ENCODE data around the gene RERG. TPM values are rescaled to one million over a fixed set of nuclear protein-coding genes. Genes with fewer than 3 reads are reported as not detected.

Gene RERG
- total and polyA plus RNA-seq, 2 of the 4 experiments (the other 2 are of a cell fraction): not detected

- ATAC-seq (ENCODE audit: low read depth) (no peak), DNase-seq (peak; percentile 2)
- intact Hi-C loops (cut with micrococcal nuclease) (no loop called here), in situ Hi-C loops (cut with MboI; ENCODE audit: low sequenced_read_pairs) (no loop called here), dilution Hi-C loops (cut with HindIII; ENCODE audit: low sequenced_read_pairs, unreplicated experiment) (no loop called here)
- H3K9ac ChIP-seq (ENCODE audit: low read depth, low read length): no peak overlapping the region
- no peaks in the 10 kb centered on the region for H3K36me3 ChIP-seq (ENCODE audit: control insufficient read depth, insufficient read depth, low read length)
- no peak overlapping the region for H2AFZ ChIP-seq (replicated peaks; ENCODE audit: low read length, poor library complexity)
- no peak overlapping the region for H3K14ac ChIP-seq (replicated peaks; ENCODE audit: low read depth, low read length)
- no peak overlapping the region for H3K18ac ChIP-seq (ENCODE audit: low read depth, low read length)
- H2BK15ac ChIP-seq (ENCODE audit: low read depth, low read length): no peak overlapping the region
- H3K23ac ChIP-seq (ENCODE audit: low read depth, low read length): no peak overlapping the region
- no TSS peak for BruUV-seq (replicated peaks)
- no peak overlapping the region for H2BK120ac ChIP-seq (ENCODE audit: low read depth, low read length)
- no peak overlapping the region for H3K4me3 ChIP-seq (ENCODE audit: insufficient read depth, low read depth, low read length)
- H4K5ac ChIP-seq (ENCODE audit: low read depth, low read length): no peak overlapping the region
- H3K4me2 ChIP-seq (ENCODE audit: low read depth, low read length): no peak overlapping the region
- no peak overlapping the region for H2AK5ac ChIP-seq (ENCODE audit: low read depth, low read length)
- H3K56ac ChIP-seq (ENCODE audit: extremely low read depth, insufficient read depth, low read length): no peak overlapping the region
- no peak overlapping the region for H4K8ac ChIP-seq (ENCODE audit: low read depth in 2 of 2, low read length in 2 of 2)
- H3K27ac ChIP-seq (ENCODE audit: insufficient read depth, low read length): no peak overlapping the region
- H3K4me1 ChIP-seq (ENCODE audit: control insufficient read depth, insufficient read depth, low read length): no peaks in the 10 kb centered on the region
- WGBS, 2 experiments (ENCODE audit: extremely low coverage in 2 of 2, insufficient read length in 1 of 2): no CpG with 5 or more reads among the region's 4 CpGs
- H3K4ac ChIP-seq (ENCODE audit: low read depth, low read length): no peak overlapping the region
- H2BK5ac ChIP-seq (ENCODE audit: low read depth, low read length, poor library complexity, severe bottlenecking): no peak overlapping the region
- POLR2A ChIA-PET (ENCODE audit: unreplicated experiment): interaction anchor here (0.6 kb wide), 1 partner anchor 14 kb away, joined by 3 read pairs; no protein-coding TSS in a partner anchor
- CTCF ChIA-PET: no interaction called here
- no peak overlapping the region for H2BK20ac ChIP-seq (ENCODE audit: low read depth, low read length)
- no peaks in the 10 kb centered on the region for H4K20me1 ChIP-seq (ENCODE audit: insufficient read depth, low read length)
- H3K27me3 ChIP-seq (ENCODE audit: control insufficient read depth, insufficient read depth, low read length): no peaks in the 10 kb centered on the region; the same call in 1 of the 2 replicates
- H2AK9ac ChIP-seq (replicated peaks; ENCODE audit: low read depth, low read length, poor library complexity): no peak overlapping the region
- H3K9me1 ChIP-seq (ENCODE audit: insufficient read depth, low read length): no peaks in the 10 kb centered on the region
- no peak overlapping the region for H4K91ac ChIP-seq (ENCODE audit: insufficient read depth, low read depth, low read length)
- no peaks in the 10 kb centered on the region for H3K9me3 ChIP-seq (ENCODE audit: control insufficient read depth, insufficient read depth, low read length)
- TF ChIP-seq FOS (IDR thresholded peaks at IDR 0.05; ENCODE audit: low read depth, low read length) (no peak), CEBPB (IDR thresholded peaks at IDR 0.05; ENCODE audit: low read depth, low read length) (peak; percentile 50)
- no peaks in the 10 kb centered on the region for H3K79me1 ChIP-seq (ENCODE audit: low read depth in 1 of 2, low read length in 2 of 2)
These were observed 35.5 kb upstream of the RERG start for GRCh38 chr12:15256761-15257160.

Data from IMR-90 (cell line).